HG03097 (cell line): ENCODE data around the gene VPS37B.

ENCODE experiments used
- ATAC-seq: cut with Tn5 transposase; IDR thresholded peaks from one replicate; pipeline ENCODE4 v1.9.1; 2021; ENCODE audit not compliant: unreplicated experiment, low FRiP score

The VPS37B gene

DNA sequence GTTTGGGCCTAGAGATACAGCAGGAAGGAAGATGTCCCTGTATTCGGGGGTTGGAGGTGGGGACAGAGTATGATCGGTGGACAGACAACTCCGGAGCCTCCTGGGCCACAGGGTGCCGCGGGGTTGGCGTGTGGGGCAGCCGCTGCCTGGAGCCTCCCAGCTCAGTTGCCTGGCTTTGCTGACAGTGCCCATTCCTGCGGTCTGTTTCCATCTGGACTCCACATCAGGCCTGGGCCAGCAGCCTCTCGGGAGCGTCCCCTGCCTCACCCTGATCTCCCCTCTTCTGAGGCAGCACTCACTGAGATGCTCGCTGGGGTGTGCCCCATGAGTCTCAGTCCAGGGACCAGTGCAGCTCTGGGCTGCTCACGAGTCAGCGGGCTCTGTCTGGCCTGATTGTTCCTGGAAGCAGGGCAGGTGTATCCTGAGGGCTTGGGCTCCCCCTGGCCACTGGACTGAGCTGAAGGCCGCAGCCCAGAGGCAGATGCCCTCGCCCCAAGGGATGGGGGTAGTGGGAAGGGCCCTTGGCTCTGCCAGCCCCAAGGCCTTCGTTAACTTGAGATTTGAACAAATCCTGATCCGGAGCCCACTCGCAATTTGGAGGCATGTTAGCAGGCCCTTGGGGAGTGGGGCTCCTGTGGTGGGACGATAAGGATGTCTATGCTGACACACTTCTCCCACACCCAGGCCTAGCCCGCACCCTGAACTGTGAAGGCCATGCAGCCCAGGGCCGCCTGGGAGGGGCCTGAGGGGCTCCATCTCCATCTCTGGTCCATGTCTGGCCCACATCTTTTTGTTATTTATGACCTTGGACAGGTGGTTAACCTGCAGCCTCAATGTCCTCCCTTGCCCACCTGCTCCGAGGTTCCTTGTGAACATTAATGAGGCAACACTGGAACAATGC lies 53.2 kb downstream of the VPS37B start:
- no peak for ATAC-seq

DNA sequence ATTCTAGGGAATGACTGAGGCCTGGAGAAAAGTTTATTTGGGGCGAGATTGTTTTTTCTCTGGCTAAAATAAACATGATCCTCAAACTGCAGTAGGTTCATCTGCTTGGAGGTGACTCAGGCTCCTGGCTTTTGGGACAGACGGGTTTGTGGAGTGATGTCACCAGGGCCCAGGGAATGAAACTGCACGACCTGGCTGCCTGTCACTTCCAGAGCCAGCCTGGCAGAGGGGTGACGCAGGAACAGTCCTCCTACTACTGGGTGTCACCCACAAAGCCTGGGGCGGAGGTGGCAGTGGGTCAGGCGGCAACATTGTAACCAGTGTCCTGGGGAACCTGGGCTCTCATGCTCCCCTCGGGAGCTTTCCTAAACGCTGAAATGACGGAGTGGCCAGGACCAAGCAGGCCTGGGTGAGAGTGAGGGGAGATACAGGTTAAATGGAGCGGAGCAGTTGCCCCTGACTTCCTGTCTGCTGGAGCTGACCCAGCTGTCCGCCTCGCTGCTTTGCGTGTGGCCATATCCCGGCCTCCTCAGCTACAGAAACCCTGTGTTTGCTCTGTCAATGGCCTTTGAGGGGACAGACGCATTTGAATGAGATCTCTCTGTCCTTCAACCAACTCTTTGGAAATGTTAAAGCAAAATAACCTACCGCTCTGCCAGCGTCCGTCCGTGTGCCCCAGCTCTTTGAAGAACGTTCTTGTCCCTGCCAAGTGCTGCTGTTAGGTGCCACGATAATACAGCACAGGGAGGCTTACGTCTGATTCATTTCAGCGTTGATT lies 54.2 kb downstream of the VPS37B start:
- no peak for ATAC-seq

DNA sequence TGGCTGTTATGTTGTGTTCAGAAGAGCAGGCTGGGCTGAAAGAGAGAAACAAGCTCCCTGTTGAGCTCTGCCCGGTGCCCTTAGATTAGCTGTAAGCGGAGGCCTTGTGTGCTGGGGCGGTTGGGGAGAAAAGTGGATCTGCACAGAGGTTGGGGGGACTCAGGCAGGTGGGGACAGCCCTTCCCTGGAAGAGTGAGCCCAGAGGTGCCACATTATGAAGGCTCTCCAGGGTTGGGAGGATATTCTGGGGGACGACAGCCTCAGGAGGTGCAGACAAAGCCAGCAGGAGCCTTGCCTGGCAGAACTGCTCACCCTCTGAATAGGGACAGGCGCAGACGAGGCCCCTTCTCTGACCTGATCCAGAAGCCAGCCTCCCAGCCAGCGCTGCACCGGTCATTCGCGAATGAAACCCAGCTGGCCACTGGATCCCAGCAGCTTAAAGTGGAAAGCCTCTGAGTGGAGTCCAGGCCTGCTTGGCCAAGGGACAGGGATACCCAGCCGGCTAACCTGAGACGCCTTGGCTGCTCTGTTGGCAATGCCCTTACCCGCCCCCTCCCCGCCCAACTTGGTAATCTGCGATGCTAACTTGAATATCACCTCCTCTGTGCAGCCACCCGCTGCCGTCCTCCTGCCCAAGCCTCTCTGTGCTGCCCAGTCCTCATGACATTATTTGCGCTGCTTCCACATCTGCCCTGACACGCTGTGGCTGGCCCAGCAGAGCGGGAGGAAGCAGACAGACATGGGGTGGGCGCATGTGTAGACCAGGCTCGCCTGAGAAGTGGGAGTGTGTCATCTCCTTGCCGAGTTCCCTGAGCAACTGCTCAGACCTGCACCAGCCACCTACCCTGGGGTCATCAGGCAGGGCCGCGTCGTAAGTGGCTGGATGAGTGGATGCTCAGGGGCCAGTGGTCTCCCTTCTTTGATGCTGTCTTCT lies 55.1 kb downstream of the VPS37B start:
- no peak for ATAC-seq

DNA sequence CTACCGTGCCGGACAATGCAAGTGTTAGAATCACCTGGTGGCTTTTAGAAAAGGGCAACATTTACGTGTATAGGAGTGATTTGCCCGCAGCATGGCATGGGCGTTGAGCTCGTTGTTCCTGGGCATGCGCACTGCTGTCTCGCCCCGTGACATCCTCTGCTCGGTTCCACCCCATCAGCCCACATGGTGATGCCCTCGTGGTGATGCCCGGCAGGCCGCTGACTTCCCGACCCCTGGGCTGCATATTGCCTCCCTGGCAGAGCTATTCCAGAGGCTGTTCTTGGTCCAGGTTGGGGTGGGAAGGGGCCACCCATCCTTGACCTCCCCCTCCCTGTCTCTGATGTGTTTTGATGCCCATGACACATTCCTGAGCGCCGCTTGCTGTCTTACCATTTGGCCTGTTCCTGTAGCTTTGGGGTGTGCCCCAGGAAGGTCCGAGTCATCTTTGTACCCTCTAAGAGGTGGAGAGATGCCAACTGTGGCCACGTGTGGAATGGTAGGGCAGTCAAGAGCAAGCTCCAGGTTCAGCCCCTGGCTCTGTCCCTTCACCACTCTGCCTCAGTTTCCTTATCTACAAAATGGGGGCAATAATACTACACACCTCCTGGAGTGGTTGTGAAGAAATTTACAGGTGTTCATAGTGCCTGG lies 55.9 kb downstream of the VPS37B start:
- no peak for ATAC-seq

DNA sequence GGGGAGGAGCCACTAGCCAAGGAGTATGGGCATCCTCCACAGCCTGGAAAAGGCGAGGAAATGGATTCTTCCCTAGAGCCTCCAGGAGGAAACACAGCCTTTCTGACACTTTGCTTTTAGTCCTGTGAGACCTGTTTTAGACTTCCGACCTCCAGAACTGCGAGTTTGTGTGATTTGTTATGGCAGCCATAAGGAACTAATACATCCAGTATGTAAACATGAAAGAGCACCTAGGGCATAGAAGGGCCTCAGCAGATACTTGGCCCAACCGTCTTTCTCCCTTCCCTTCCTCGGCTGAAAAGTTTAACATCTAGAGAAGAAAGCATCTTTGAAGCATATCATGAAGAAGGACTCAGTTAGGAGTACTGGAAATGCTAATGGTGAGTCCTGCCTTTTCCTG lies 57.1 kb downstream of the VPS37B start:
- ATAC-seq: no peak

DNA sequence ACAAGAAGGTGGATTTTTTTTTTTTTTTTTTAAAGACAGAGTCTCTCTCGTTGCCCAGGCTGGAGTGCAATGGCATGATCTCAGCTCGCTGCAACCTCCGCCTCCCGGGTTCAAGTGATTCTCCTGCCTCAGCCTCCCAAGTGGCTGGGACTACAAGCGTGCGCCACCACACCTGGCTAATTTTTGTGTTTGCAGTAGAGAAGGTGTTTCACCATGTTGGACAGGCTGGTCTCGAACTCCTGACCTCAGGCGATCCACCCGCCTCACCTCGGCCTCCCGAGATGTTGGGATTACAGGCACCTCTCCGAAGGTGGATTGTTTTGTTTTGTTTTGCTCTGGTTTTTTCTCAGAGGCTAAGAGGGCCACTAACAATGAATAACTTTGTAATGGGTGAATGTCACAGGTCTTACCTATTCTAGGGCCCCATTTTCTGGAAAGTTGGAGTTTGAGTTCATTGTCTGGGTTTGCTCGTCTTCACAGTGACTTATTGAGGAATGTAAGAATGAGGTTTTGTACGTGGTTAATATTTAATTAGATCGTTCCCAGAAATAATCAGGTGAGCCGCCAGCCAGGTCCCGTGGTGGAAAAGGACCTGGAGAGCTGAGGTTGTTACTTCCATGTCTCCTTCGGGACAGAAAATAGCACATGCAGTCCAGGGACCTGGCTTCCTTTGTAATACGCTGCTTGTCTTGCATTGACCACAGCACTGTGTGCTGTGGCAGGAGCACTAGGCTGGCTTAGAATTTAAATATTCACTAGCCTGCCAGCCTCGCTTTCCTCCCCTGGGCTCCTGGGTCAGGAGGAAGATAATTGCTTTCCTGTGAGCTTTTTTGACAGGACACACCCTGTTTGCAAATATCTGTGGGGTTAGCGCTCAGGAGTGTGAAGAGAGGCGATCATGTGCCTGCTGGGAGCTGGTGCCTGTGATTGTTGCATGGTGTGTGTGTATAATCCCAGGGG lies 58.3 kb downstream of the VPS37B start:
- no peak for ATAC-seq

DNA sequence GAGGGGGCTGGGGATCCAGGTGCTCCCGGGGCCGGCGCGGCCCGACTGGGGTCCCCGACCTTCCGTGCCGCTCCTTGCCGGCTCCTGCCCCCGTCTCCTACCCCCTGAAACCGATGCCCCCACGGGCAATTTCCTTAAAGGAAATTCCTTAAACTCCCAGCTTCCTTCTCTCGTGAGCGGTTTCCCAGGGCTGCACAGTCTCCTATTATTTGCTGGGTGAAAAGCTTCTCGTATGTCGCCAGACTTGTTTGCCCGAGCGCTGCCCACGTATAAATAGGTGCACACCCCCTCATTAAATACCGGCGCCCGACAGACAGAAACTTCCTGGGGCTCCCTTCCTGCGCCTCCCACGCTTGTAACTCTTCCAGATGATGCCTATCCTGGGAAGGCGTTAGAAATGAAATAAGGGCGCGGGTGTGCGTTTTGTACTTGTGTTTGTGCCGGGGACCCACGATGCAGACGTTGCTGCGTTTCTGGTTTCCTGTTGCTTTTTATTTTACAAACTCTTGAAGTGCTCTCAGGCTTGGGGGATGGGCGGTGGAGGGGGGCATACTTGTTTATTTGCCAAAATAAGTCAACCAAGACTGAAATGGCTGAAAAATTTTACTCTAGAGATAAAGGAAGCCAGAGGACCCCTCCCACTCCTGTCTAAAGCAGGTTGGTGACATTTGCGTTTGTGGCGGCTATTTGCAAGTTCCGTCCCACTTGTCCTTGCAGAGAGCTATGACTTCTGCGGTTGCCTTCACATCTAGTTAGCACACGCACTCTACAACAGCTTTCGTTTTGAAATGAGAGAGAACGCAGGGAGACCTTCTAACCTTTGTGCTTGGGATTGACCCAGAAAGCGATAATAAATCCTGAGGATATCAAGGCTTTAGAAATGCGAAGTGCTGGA lies 59.6 kb downstream of the VPS37B start:
- ATAC-seq: peak; percentile 48

DNA sequence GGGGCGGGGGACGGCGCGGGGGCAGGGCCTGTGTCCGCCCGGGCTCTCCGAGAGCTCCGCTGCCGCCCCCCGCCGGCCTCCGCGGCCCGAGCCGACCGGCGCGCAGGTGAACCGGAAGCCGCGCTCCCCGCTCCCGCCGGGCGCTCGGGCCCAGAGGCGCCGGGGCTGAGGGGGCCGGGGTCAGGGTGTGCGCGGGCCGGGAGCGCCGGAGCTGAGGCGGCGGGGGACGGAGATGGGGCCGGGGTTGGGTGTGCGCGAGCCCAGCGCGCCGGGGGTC lies 60.2 kb downstream of the VPS37B start:
- ATAC-seq: peak; percentile 41

DNA sequence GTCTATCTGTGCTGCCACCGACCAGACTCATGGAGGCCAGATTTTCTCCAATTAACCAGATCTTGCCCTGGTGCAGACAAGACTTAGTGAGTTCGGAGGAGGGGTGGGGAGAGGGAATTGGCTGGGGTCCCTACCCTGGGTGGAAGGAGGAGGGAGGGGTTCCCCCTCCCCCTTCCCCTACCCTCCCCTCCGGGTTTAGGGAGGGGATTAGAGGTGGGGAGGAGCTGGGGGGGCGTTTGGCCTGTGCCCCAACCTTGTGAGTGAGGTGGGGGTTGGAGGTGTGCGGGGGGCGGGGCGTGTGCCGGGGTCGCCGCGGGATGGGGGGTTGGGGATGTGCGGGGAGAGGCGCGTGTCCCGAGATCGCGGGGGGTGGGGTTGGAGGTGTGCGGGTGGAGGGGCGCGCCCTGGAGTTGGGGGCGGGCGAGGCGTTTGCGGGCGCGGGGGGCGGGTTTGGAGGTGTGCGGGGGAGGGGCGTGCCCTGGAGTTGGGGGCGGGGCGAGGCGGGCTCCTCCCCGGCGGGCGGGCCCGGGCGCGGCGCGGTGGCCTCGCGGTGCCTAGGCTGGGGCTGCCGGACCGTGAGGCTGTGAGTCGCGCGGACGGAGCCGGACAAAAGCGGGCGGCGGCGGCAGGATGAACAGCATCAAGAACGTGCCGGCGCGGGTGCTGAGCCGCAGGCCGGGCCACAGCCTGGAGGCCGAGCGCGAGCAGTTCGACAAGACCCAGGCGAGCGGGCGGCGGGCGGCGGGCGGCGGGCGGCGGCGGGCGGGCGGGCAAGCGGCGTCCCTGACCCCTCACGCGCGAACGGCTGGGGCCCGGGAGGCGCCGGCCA lies 60.8 kb downstream of the VPS37B start, which contains the start of gene HIP1R:
Gene HIP1R, plus strand, starts transcription at position 537 of the 829 bp plus-strand sequence. Its CDS starts 94 bp downstream, at position 631.
- ATAC-seq: no peak

DNA sequence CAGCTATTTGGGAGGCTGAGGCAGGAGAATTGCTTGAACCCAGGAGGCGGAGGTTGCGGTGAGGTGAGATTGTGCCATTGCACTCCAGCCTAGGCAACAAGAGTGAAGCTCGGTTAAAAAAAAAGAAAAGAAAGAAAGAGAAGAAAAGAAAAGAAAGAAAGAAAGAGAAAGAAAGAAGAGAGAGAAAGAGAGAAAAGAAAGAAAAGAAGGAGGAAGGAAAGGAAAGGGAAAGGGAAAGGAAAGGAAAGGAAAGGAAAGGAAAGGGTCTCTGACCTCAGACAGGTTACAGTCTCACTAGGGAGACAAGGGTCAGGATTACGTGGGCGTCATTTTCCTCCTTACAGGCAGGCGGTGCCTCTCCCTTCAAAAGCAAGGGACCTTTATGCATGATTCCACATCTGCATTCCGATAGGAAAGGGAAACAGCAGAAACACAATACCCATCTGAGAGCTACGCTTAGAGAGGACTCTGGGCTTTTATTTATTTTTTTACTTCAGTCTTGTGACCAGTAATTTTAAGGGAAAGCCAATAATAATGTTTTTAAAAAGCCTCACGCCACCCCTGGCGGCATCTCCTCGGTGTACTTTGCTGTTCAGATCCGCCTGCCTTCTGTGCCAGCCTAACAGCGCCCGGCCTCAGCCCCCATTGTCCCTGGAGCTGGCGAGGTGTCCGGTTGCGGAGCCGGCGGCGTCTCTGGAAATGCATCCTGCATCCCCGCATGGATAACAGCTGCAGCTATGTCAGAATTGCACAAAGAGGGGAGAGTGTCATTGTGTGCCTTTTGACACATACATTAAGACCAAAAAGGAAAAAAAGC lies 61.6 kb downstream of the VPS37B start:
- no peak for ATAC-seq

DNA sequence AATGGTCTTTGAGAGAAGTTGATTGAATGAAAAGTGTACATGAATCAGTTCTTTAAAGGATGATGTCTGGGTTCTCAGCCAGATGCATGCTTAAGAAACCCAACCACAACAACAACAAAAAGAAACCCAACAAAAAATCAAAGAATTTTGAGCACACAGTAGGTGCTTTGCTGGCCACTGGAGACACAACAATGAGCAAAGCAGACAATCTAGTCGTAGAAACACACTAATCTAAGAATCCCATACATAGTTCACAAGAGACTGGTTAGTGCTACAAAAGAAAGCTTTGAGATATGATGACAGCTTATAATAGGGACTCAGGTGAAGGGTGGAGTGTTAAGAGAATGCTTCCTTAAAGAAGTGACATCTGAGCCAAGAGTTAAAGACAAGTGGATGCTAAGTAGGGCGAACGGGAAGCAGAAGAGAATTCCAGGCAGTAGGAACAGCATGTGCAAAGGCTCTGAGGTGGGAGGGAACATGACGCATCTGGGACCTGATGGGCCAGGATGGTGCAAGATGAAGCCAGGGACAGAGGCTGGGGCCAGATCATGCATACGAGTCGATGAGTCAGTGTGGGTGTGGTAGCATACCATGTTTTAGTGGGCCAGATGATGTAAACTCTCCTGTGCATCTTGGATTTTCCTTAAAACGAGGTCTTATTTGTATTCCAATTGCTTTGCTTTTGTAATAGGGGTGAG lies 65.3 kb downstream of the VPS37B start:
- ATAC-seq: no peak

DNA sequence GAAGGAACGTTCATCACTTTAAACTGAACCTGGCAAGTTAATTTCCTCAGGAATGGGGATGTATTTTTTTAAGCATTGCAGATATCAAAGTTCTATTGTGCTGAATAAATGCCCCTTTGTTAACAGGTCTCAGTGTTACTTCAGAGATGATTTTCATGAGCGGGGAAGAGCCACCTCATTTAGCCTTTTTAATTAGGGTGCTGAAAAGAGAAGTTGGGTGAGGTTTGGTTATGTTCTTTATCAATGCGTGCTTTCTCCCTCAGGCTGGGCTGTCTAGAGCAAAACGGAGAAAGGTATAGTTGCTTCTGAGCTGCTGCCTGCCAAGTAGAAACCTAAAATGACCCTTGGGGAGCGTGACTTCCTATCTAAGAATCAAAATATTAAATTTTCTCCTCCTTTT lies 68.7 kb downstream of the VPS37B start:
- ATAC-seq: no peak

DNA sequence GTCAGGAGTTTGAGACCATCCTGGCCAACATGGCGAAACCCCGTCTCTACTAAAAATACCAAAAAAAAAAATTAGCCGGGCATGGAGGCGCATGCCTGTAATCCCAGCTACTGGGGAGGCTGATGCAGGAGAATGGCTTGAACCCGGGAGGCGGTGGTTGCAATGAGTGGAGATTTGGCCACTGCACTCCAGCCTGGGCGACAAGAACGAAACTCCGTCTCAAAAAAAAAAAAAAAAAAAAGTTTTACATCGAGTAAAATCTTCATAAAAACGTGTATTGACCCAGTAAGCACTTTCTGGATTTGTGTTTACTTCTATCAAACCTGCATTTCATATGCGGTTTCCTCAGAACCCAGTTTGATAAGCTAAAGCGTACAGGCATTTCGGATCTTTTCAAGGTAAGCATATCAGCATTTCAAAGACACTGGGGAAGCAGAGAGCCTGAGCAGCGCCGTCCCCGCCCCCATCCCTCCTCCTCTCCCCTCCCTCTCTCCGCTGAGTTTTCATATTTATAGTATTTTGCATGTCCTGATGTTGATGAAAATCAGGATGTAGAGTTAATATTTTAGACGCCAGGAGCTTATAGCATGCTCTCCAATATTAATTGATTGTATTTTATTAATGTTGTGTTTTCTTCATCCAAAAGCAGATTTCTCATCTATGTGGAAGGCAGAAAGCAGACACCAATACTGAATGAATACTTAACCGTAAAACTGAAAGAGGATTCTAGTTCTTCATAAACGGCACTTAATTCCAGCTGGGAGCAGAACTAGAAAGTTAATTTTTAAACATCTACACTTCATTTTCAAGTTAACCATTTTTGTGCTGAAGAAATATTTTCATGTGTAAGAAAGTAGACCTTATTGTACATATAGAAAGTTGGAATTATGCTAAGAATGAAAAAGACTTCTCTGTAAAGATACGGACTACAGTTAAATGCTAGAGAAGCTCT lies 69.9 kb downstream of the VPS37B start:
- ATAC-seq: no peak

DNA sequence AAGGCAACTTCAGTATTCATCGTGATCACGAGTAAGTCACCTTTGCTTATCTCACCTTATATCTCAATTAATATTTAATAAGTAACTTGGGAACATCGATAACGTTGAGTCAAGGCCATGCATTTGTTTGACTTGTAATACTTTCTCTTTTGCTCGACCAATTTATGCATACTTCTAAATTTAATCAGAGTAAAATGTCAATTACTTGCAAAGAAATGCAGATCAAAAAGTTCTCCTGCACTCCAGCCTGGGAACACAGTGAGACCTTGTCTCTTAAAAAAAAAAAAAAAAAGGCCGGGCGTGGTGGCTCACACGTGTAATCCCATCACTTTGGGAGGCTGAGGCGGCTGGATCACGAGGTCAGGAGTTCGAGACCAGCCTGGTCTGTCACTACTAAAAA lies 72.5 kb downstream of the VPS37B start:
- ATAC-seq: no peak

DNA sequence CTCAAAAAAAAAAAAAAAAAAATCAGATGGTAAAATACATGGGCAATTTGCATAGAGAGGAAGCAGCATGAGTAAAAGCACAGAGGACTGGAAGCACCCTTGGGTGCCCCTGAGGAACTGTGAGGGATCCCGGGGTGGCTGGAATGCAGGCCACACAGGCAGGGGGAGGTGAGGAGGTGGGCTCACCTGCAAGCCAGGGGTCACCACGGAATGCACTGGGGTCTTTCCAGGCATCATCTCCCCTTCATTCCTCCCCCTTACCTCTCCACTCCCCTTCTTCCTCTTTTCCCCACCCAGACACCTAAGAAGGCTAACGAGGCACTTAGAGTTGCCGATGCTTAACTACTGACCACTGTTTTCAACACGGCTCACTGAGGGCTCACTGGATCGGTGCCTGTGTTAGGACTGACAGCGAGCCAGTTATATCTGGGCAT lies 75.1 kb downstream of the VPS37B start:
- ATAC-seq: peak; percentile 68
